ENCODE data around the gene ADARB1. TPM values are rescaled to one million over a fixed set of nuclear protein-coding genes. Genes with fewer than 3 reads are reported as not detected.

Gene ADARB1
- total and polyA plus RNA-seq, 9 of the 15 experiments (the other 6 are each of a cell fraction or from before 2014, with no cell fraction given) = 6.7 to 16.0 (median 8.3) TPM

DNA sequence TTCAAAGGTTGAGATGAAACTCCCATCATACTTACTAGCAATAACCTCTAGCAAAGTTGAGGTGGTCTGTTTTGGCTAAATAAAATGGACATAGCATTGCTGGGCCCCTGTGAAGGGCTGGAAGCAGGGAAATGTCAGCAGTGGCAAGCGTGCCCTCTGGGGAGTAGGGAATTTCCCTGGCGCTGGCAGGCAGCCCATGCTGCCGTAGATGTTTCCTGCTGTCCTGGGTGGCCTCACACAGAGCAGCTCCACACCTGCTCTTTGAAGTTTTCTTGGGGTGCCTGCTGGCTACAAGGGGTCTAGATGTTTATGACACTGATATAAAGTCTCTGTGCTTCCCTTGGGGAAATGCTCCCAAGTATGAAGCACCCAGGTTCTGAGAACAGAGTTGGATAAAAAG is 30.2 kb downstream of the ADARB1 start:
- Histone ChIP-seq H3K9me1 (ENCODE audit: control insufficient read depth, insufficient read depth, low read length) (no peaks in the 10 kb centered on the region), H3K9me3 (replicated peaks; ENCODE audit: control insufficient read depth, insufficient read depth, low read depth, low read length) (no peaks in the 10 kb centered on the region), H3K4me2 (ENCODE audit: insufficient read depth, low read length) (no peak overlapping the region), H3K9ac (ENCODE audit: insufficient read depth in 1 of 2, low read depth in 2 of 2, low read length in 2 of 2) (no peak overlapping the region), H2AFZ (ENCODE audit: low read depth, low read length) (no peak overlapping the region), H3K27ac (ENCODE audit: extremely low read depth, low read depth, low read length) (no peak overlapping the region), H3K79me2 (ENCODE audit: control insufficient read depth, insufficient read depth, low read length) (no peaks in the 10 kb centered on the region), H3K27me3 (ENCODE audit: control insufficient read depth in 2 of 2, insufficient read depth in 2 of 2, low read length in 2 of 2) (no peaks in the 10 kb centered on the region), H3K4me1 (replicated peaks in 1 of 2; ENCODE audit: control insufficient read depth in 2 of 2, insufficient read depth in 2 of 2, low read length in 2 of 2) (peaks cover 4 to 9% of the 10 kb centered on the region in 2 experiments; a peak in 4 of 5 replicates), H3K36me3 (ENCODE audit: control insufficient read depth, insufficient read depth, low read length) (no peaks in the 10 kb centered on the region), H4K20me1 (replicated peaks; ENCODE audit: control insufficient read depth, insufficient read depth, low read length) (no peaks in the 10 kb centered on the region), H3K4me3 (no peak overlapping the region)
- intact Hi-C loops (cut with micrococcal nuclease) = no loop called here
- ATAC-seq (no peak), FAIRE-seq (no peak), DNase-seq (ENCODE audit: extremely low read depth in 1 of 4, low spot score in 3 of 4) (no peak)
- no peak for TF ChIP-seq ZNF699 (CRISPR knock-in tag; IDR thresholded peaks at IDR 0.05; ENCODE audit: insufficient replicate concordance)
- TF ChIP-seq NR2C1 (IDR thresholded peaks at IDR 0.05) = no peak
- TF ChIP-seq NR2C1 (tag; IDR thresholded peaks at IDR 0.05) = no peak
- no peak for TF ChIP-seq SRSF3 (IDR thresholded peaks at IDR 0.05; ENCODE audit: insufficient read depth, low read length)
- TF ChIP-seq MNT (conservative IDR thresholded peaks at IDR 0.05) = no peak
- no peak for TF ChIP-seq NELFE (IDR thresholded peaks at IDR 0.05; ENCODE audit: insufficient read depth, insufficient read length)
- TF ChIP-seq RBM14 (IDR thresholded peaks at IDR 0.05; ENCODE audit: borderline replicate concordance, insufficient read depth, low read depth, low read length) = no peak
- no peak for TF ChIP-seq MAZ (CRISPR knock-in tag; conservative IDR thresholded peaks at IDR 0.05 in 1 of 2, IDR thresholded peaks at IDR 0.05 in 1 of 2)
- TF ChIP-seq LEF1 (IDR thresholded peaks at IDR 0.05) = no peak
- TF ChIP-seq PKNOX1 (IDR thresholded peaks at IDR 0.05) = no peak
- TF ChIP-seq IRF2 (CRISPR knock-in tag; IDR thresholded peaks at IDR 0.05) = no peak
- no peak for TF ChIP-seq CREM (IDR thresholded peaks at IDR 0.05; ENCODE audit: low read depth)
- TF ChIP-seq IRF1 (CRISPR knock-in tag; IDR thresholded peaks at IDR 0.05; ENCODE audit: borderline replicate concordance) = no peak
- no peak for TF ChIP-seq SNRNP70 (optimal IDR thresholded peaks at IDR 0.05; ENCODE audit: low read depth, low read length)
- TF ChIP-seq RNF219 (CRISPR knock-in tag; IDR thresholded peaks at IDR 0.05) = no peak
- no peak for TF ChIP-seq TOE1 (IDR thresholded peaks at IDR 0.05; ENCODE audit: borderline replicate concordance)
- no peak for TF ChIP-seq TOE1 (CRISPR knock-in tag; IDR thresholded peaks at IDR 0.05; ENCODE audit: borderline replicate concordance, low read depth)
- no peak for TF ChIP-seq TAF1 (IDR thresholded peaks at IDR 0.05; ENCODE audit: control insufficient read depth, extremely low read depth, insufficient read depth, low read length, severe bottlenecking)
- CTCF ChIA-PET (ENCODE audit: low intra/inter-chr PET ratio) = no interaction called here
- POLR2A ChIA-PET = interaction anchor here (0.5 to 2.1 kb wide), 2 partner anchors 17 to 111 kb away, joined by 3 to 6 read pairs; no protein-coding TSS in a partner anchor
- 72% methylated on average over 3 of the region's 3 CpGs for WGBS (ENCODE audit: insufficient coverage, low coverage, missing lambda C conversion rate)
- no TSS peak for BruUV-seq (replicated peaks)
- in situ Hi-C loops (cut with MboI) = no loop called here

Measured in K562 (cell line).